SH-SY5Y (cell line): ENCODE measurements around the gene NUCB1.

Experiments
- GATA2 ChIP-seq: IDR thresholded peaks from 2 replicates; pipeline ENCODE4 v1.6.1; 2011; ENCODE audit warnings: mild to moderate bottlenecking, low read depth, low read length
- GATA3 ChIP-seq: IDR thresholded peaks from 2 replicates; pipeline ENCODE4 v1.6.1; 2011; ENCODE audit warnings: low read depth, mild to moderate bottlenecking, low read length, moderate library complexity

NUCB1 gene

GRCh38 chr19:48920949-48921348 lies 20.8 kb downstream of the NUCB1 start:
- TF ChIP-seq GATA2 (no peak), GATA3 (no peak)

GRCh38 chr19:48921721-48922500 lies 21.8 kb downstream of the NUCB1 start:
- TF ChIP-seq GATA3 = no peak
- TF ChIP-seq GATA2 = no peak

- no peak for TF ChIP-seq GATA2
These were observed 22.7 kb downstream of the NUCB1 start for GRCh38 chr19:48922548-48923490.

GRCh38 chr19:48925240-48925843 lies 25.2 kb downstream of the NUCB1 start:
- TF ChIP-seq GATA3 (no peak), GATA2 (no peak)

- TF ChIP-seq GATA2 (no peak), GATA3 (no peak)
These were observed 26.8 kb downstream of the NUCB1 start for GRCh38 chr19:48926909-48927308.

GRCh38 chr19:48928164-48929025 lies 28.3 kb downstream of the NUCB1 start:
- no peak for TF ChIP-seq GATA2

- TF ChIP-seq GATA3 (no peak), GATA2 (no peak)
These were observed 33.3 kb downstream of the NUCB1 start, which contains the start of gene DHDH for GRCh38 chr19:48933382-48933932. Gene DHDH, plus strand, starts transcription at chr19:48933699. Its CDS starts 23 bp downstream, at chr19:48933722.

- TF ChIP-seq GATA3 (no peak), GATA2 (no peak)
These were observed 34.7 kb downstream of the NUCB1 start for GRCh38 chr19:48934837-48935236.

- TF ChIP-seq GATA3 (no peak), GATA2 (no peak)
These were observed 35.8 kb downstream of the NUCB1 start for GRCh38 chr19:48935864-48936263.

- TF ChIP-seq GATA2 (no peak), GATA3 (no peak)
These were observed 38.1 kb downstream of the NUCB1 start for GRCh38 chr19:48938256-48938655.

- no peak for TF ChIP-seq GATA2
- TF ChIP-seq GATA3 = no peak
These were observed 40.8 kb downstream of the NUCB1 start for GRCh38 chr19:48940902-48941301.

GRCh38 chr19:48943081-48943480 lies 43.0 kb downstream of the NUCB1 start:
- TF ChIP-seq GATA3 = no peak
- TF ChIP-seq GATA2 = no peak

GRCh38 chr19:48945415-48945814 lies 45.3 kb downstream of the NUCB1 start:
- TF ChIP-seq GATA3 (no peak), GATA2 (no peak)
